CD4-positive, alpha-beta T cell treated with Interleukin-4 for 4 hours (primary cell): ENCODE results near the gene MAD1L1.

Experiments used
- DNase-seq: peaks from one replicate; pipeline ENCODE4 v3.0.0-alpha.2; 2020

The MAD1L1 gene

GRCh38 chr7:2241580-2242540 is 9.1 kb upstream of the MAD1L1 start, which contains the start of the genes MRM2 and NUDT1:
Gene MRM2, minus strand, starts transcription at chr7:2242205. Its CDS starts 36 bp downstream, at chr7:2242169.
Gene NUDT1, plus strand, starts transcription at chr7:2242226. Its CDS starts 2,349 bp downstream, at chr7:2244575.
- DNase-seq, result peak; percentile 58

GRCh38 chr7:2239242-2239641 is 6.5 kb upstream of the MAD1L1 start:
- no peak for DNase-seq

- peak; percentile 24 for DNase-seq
These were observed 4.4 kb upstream of the MAD1L1 start for GRCh38 chr7:2237109-2237602.

GRCh38 chr7:2233926-2234325 is 1.2 kb upstream of the MAD1L1 start:
- DNase-seq, result no peak

- no peak for DNase-seq
These were observed 566 bp downstream of the MAD1L1 start for GRCh38 chr7:2231992-2232765.

- no peak for DNase-seq
These were observed 1.9 kb downstream of the MAD1L1 start for GRCh38 chr7:2230882-2231281.

- no peak for DNase-seq
These were observed 2.5 kb downstream of the MAD1L1 start for GRCh38 chr7:2230226-2230625.

- DNase-seq, result no peak
These were observed 3.3 kb downstream of the MAD1L1 start for GRCh38 chr7:2229467-2229866.

- no peak for DNase-seq
These were observed 3.8 kb downstream of the MAD1L1 start for GRCh38 chr7:2228921-2229320.

- no peak for DNase-seq
These were observed 5.0 kb downstream of the MAD1L1 start for GRCh38 chr7:2227699-2228098.

GRCh38 chr7:2225830-2226229 is 6.9 kb downstream of the MAD1L1 start:
- no peak for DNase-seq

GRCh38 chr7:2225336-2225735 is 7.4 kb downstream of the MAD1L1 start:
- no peak for DNase-seq

GRCh38 chr7:2224934-2225333 is 7.8 kb downstream of the MAD1L1 start:
- no peak for DNase-seq

- DNase-seq, result no peak
These were observed 8.2 kb downstream of the MAD1L1 start for GRCh38 chr7:2224491-2224928.

- DNase-seq, result no peak
These were observed 9.4 kb downstream of the MAD1L1 start for GRCh38 chr7:2223321-2223720.

GRCh38 chr7:2222516-2222915 is 10.2 kb downstream of the MAD1L1 start:
- no peak for DNase-seq

GRCh38 chr7:2220954-2221353 is 11.8 kb downstream of the MAD1L1 start:
- no peak for DNase-seq

- no peak for DNase-seq
These were observed 12.2 kb downstream of the MAD1L1 start for GRCh38 chr7:2220506-2220905.

- DNase-seq, result no peak
These were observed 12.7 kb downstream of the MAD1L1 start for GRCh38 chr7:2220030-2220429.

- no peak for DNase-seq
These were observed 13.1 kb downstream of the MAD1L1 start for GRCh38 chr7:2219606-2220005.

- no peak for DNase-seq
These were observed 13.6 kb downstream of the MAD1L1 start for GRCh38 chr7:2219136-2219535.

GRCh38 chr7:2218444-2218785 is 14.3 kb downstream of the MAD1L1 start:
- DNase-seq, result no peak

- no peak for DNase-seq
These were observed 14.9 kb downstream of the MAD1L1 start for GRCh38 chr7:2217716-2218443.
